Keratinocyte (primary cell): ENCODE measurements around the gene FBXL5. TPM values are rescaled to one million over a fixed set of nuclear protein-coding genes. Genes with fewer than 3 reads are reported as not detected.

ENCODE experiments used
- DNase-seq: peaks from one replicate; pipeline ENCODE4 v3.0.0-alpha.2; 2011; ENCODE audit warnings: low read depth, missing footprints, low spot score
- FAIRE-seq: peaks from 2 replicates; lab custom pipeline; 2011; peaks lifted over from hg19 to GRCh38; lab: Jason Lieb, UNC
- H2AFZ ChIP-seq: 2 replicates; pipeline ENCODE4 v1.6.0; 2012; ENCODE audit warnings: low read length, control low read depth, inconsistent platforms; ENCODE audit not compliant: control insufficient read depth
- H3K27ac ChIP-seq: 2 replicates; pipeline ENCODE4 v1.5.1; 2011; ENCODE audit warnings: low read length; ENCODE audit not compliant: control insufficient read depth, insufficient read depth
- H3K27me3 ChIP-seq: 3 replicates; pipeline ENCODE4 v1.6.0; 2011; ENCODE audit warnings: low read length; ENCODE audit not compliant: control insufficient read depth, insufficient read depth; ENCODE audit errors: extremely low read depth
- H3K36me3 ChIP-seq, 2 experiments: 2 replicates in 1 of 2; 3 replicates in 1 of 2; pipeline ENCODE4 v1.5.1; 2011; ENCODE audit warnings: low read length in 2 of 2, mild to moderate bottlenecking in 1 of 2; ENCODE audit not compliant: control insufficient read depth in 2 of 2, insufficient read depth in 2 of 2; ENCODE audit errors: extremely low read depth in 1 of 2
- H3K4me1 ChIP-seq: 3 replicates; pipeline ENCODE4 v1.5.1; 2011; ENCODE audit warnings: low read length; ENCODE audit not compliant: control insufficient read depth, insufficient read depth; ENCODE audit errors: extremely low read depth
- H3K4me2 ChIP-seq: 3 replicates; pipeline ENCODE4 v1.6.0; 2011; ENCODE audit warnings: low read depth, low read length; ENCODE audit not compliant: control insufficient read depth, insufficient read depth; ENCODE audit errors: extremely low read depth
- H3K4me3 ChIP-seq, 3 experiments: fragments of 200-600 bp in 1 of 3; sonication (generic) in 1 of 3; 2 replicates in 2 of 3; 3 replicates in 1 of 3; pipeline ENCODE4 v1.5.1; 2011 to 2016; ENCODE audit warnings: low read length in 3 of 3, mild to moderate bottlenecking in 3 of 3, control low read depth in 2 of 3, inconsistent platforms in 1 of 3, low read depth in 1 of 3, mixed read lengths in 1 of 3, mixed run types in 1 of 3, moderate library complexity in 1 of 3; ENCODE audit not compliant: control insufficient read depth in 2 of 3, insufficient read depth in 2 of 3; ENCODE audit errors: extremely low read depth in 1 of 3
- H3K79me2 ChIP-seq: 2 replicates; pipeline ENCODE4 v1.6.0; 2012; ENCODE audit warnings: low read length; ENCODE audit not compliant: control insufficient read depth, insufficient read depth
- H3K9ac ChIP-seq: 3 replicates; pipeline ENCODE4 v1.6.0; 2011; ENCODE audit warnings: low read length; ENCODE audit not compliant: control insufficient read depth, insufficient read depth; ENCODE audit errors: extremely low read depth
- H3K9me1 ChIP-seq: 3 replicates; pipeline ENCODE4 v1.6.0; 2011; ENCODE audit warnings: low read length; ENCODE audit not compliant: control insufficient read depth, insufficient read depth; ENCODE audit errors: extremely low read depth
- H3K9me3 ChIP-seq: 2 replicates; pipeline ENCODE4 v1.5.1; 2012; ENCODE audit warnings: low read depth, low read length; ENCODE audit not compliant: control insufficient read depth
- H4K20me1 ChIP-seq: 3 replicates; pipeline ENCODE4 v1.6.0; 2011; ENCODE audit warnings: low read length; ENCODE audit not compliant: control insufficient read depth, insufficient read depth; ENCODE audit errors: extremely low read depth
- EZH2 ChIP-seq: IDR thresholded peaks from one replicate; pipeline ENCODE4 v1.6.1; 2012; ENCODE audit warnings: inconsistent platforms, mild to moderate bottlenecking, low read length, moderate library complexity
- dilution Hi-C: fragments of 300-500 bp; cut with MboI; formaldehyde crosslinking; loops from one replicate; pipeline ENCODE4 v1.7.0; 2020; ENCODE audit warnings: low sequenced_read_pairs; ENCODE audit not compliant: extremely low pct_ligation_motif_present
- polyA plus RNA-seq, 5 experiments: library from polyadenylated mRNA; depleted of rRNA in 3 of 5; stranded (reverse) in 3 of 5; stranded (forward) in 1 of 5; unstranded in 1 of 5; fragments of >200 nt; gene quantifications; 1 replicate in 1 of 5; 2 replicates in 3 of 5; 3 replicates in 1 of 5; pipeline versions ENCODE4 v1.2.1 to v1.2.3, GENCODE V29; 2011 to 2012; ENCODE audit warnings: missing spikeins in 2 of 5, low read depth in 1 of 5, low replicate concordance in 1 of 5
- TF ChIP-seq, protein P1 (sequence below), 3 experiments: IDR thresholded peaks in 1 of 3; conservative IDR thresholded peaks in 1 of 3; optimal IDR thresholded peaks in 1 of 3; 2 replicates in 2 of 3; 3 replicates in 1 of 3; pipeline versions ENCODE3 to v1.5.1; 2011; ENCODE audit warnings: low read length in 3 of 3, mild to moderate bottlenecking in 3 of 3, moderate library complexity in 2 of 3, control low read depth in 1 of 3, inconsistent platforms in 1 of 3; ENCODE audit not compliant: insufficient read depth in 2 of 3; ENCODE audit errors: extremely low read depth in 1 of 3

The FBXL5 gene
- polyA plus RNA-seq, 1 donor (not counting 4 experiments of a cell fraction or from before 2014, with no cell fraction given), result 63.1 TPM

GRCh38 chr4:15601862-15602261, 53.3 kb downstream of the FBXL5 start:
- no peaks in the 10 kb centered on the region for H4K20me1 ChIP-seq
- H2AFZ ChIP-seq, result no peak overlapping the region
- H3K4me2 ChIP-seq, result no peak overlapping the region
- no peaks in the 10 kb centered on the region for H3K27me3 ChIP-seq
- H3K4me1 ChIP-seq, result no peaks in the 10 kb centered on the region
- no peak for DNase-seq
- TF ChIP-seq, protein P1, sequence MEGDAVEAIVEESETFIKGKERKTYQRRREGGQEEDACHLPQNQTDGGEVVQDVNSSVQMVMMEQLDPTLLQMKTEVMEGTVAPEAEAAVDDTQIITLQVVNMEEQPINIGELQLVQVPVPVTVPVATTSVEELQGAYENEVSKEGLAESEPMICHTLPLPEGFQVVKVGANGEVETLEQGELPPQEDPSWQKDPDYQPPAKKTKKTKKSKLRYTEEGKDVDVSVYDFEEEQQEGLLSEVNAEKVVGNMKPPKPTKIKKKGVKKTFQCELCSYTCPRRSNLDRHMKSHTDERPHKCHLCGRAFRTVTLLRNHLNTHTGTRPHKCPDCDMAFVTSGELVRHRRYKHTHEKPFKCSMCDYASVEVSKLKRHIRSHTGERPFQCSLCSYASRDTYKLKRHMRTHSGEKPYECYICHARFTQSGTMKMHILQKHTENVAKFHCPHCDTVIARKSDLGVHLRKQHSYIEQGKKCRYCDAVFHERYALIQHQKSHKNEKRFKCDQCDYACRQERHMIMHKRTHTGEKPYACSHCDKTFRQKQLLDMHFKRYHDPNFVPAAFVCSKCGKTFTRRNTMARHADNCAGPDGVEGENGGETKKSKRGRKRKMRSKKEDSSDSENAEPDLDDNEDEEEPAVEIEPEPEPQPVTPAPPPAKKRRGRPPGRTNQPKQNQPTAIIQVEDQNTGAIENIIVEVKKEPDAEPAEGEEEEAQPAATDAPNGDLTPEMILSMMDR (optimal IDR thresholded peaks at IDR 0.05 in 1 of 3, IDR thresholded peaks at IDR 0.05 in 1 of 3, conservative IDR thresholded peaks at IDR 0.05 in 1 of 3; ENCODE audit: extremely low read depth in 1 of 3, insufficient read depth in 2 of 3, low read length in 3 of 3), result no peak
- no peak for TF ChIP-seq EZH2
- H3K36me3 ChIP-seq, result peaks cover 2 to 7% of the 10 kb centered on the region in 2 experiments
- no peaks in the 10 kb centered on the region for H3K9me1 ChIP-seq
- no peak overlapping the region for H3K4me3 ChIP-seq
- dilution Hi-C loops, result no loop called here
- no peak for FAIRE-seq
- no peaks in the 10 kb centered on the region for H3K79me2 ChIP-seq
- H3K9ac ChIP-seq, result no peak overlapping the region
- H3K9me3 ChIP-seq, result no peaks in the 10 kb centered on the region
- H3K27ac ChIP-seq, result no peak overlapping the region

GRCh38 chr4:15600176-15600575, 55.0 kb downstream of the FBXL5 start:
- H3K4me3 ChIP-seq, result no peak overlapping the region
- no peaks in the 10 kb centered on the region for H3K27me3 ChIP-seq
- FAIRE-seq, result no peak
- no peaks in the 10 kb centered on the region for H4K20me1 ChIP-seq
- H3K36me3 ChIP-seq, result peaks cover 2 to 4% of the 10 kb centered on the region in 2 experiments
- dilution Hi-C loops, result no loop called here
- TF ChIP-seq EZH2, result no peak
- TF ChIP-seq, protein P1 (optimal IDR thresholded peaks at IDR 0.05 in 1 of 3, IDR thresholded peaks at IDR 0.05 in 1 of 3, conservative IDR thresholded peaks at IDR 0.05 in 1 of 3; ENCODE audit: extremely low read depth in 1 of 3, insufficient read depth in 2 of 3, low read length in 3 of 3), result no peak
- no peaks in the 10 kb centered on the region for H3K4me1 ChIP-seq
- H3K4me2 ChIP-seq, result no peak overlapping the region
- H2AFZ ChIP-seq, result no peak overlapping the region
- no peaks in the 10 kb centered on the region for H3K79me2 ChIP-seq
- no peak overlapping the region for H3K9ac ChIP-seq
- H3K27ac ChIP-seq, result no peak overlapping the region
- H3K9me1 ChIP-seq, result no peaks in the 10 kb centered on the region
- H3K9me3 ChIP-seq, result no peaks in the 10 kb centered on the region
- no peak for DNase-seq
